ENCODE measurements around the gene TBC1D9B.

The TBC1D9B gene

GRCh38 chr5:179936976-179937681 is 29.4 kb upstream of the TBC1D9B start:
- Histone ChIP-seq H3K4me2 (ENCODE audit: low read length) (no peak overlapping the region), H3K4me3 (ENCODE audit: low read depth, low read length) (no peak overlapping the region), H3K27me3 (ENCODE audit: control insufficient read depth, insufficient read depth, low read length) (no peaks in the 10 kb centered on the region), H3K9me3 (ENCODE audit: control insufficient read depth, low read length) (no peaks in the 10 kb centered on the region), H2AFZ (no peak overlapping the region), H3K27ac (no peak overlapping the region), H3K4me1 (no peaks in the 10 kb centered on the region), H3K36me3 (ENCODE audit: control insufficient read depth, insufficient read depth, low read length) (no peaks in the 10 kb centered on the region), H3K9ac (no peak overlapping the region), H3K79me2 (no peaks in the 10 kb centered on the region)
- TF ChIP-seq CTCF (IDR thresholded peaks at IDR 0.05): no peak

- no peaks in the 10 kb centered on the region for H3K27me3 ChIP-seq (ENCODE audit: control insufficient read depth, insufficient read depth, low read length)
- H3K79me2 ChIP-seq: no peaks in the 10 kb centered on the region
- no peak overlapping the region for H3K9ac ChIP-seq
- H3K4me2 ChIP-seq (ENCODE audit: low read length): no peak overlapping the region
- TF ChIP-seq CTCF (IDR thresholded peaks at IDR 0.05): no peak
- H2AFZ ChIP-seq: no peak overlapping the region
- no peaks in the 10 kb centered on the region for H3K36me3 ChIP-seq (ENCODE audit: control insufficient read depth, insufficient read depth, low read length)
- no peak overlapping the region for H3K4me3 ChIP-seq (ENCODE audit: low read depth, low read length)
- no peaks in the 10 kb centered on the region for H3K4me1 ChIP-seq
- H3K27ac ChIP-seq: no peak overlapping the region
- H3K9me3 ChIP-seq (ENCODE audit: control insufficient read depth, low read length): no peaks in the 10 kb centered on the region
Observed at GRCh38 chr5:179930788-179931473, 23.2 kb upstream of the TBC1D9B start.

- no peaks in the 10 kb centered on the region for H3K36me3 ChIP-seq (ENCODE audit: control insufficient read depth, insufficient read depth, low read length)
- H3K4me1 ChIP-seq: no peaks in the 10 kb centered on the region
- H3K4me3 ChIP-seq (ENCODE audit: low read depth, low read length): no peak overlapping the region
- H3K27me3 ChIP-seq (ENCODE audit: control insufficient read depth, insufficient read depth, low read length): no peaks in the 10 kb centered on the region
- no peak overlapping the region for H3K27ac ChIP-seq
- H3K9ac ChIP-seq: no peak overlapping the region
- TF ChIP-seq CTCF (IDR thresholded peaks at IDR 0.05): no peak
- H3K4me2 ChIP-seq (ENCODE audit: low read length): no peak overlapping the region
- no peak overlapping the region for H2AFZ ChIP-seq
- no peaks in the 10 kb centered on the region for H3K9me3 ChIP-seq (ENCODE audit: control insufficient read depth, low read length)
- H3K79me2 ChIP-seq: no peaks in the 10 kb centered on the region
Observed at GRCh38 chr5:179927824-179928223, 20.1 kb upstream of the TBC1D9B start.

- TF ChIP-seq CTCF (IDR thresholded peaks at IDR 0.05): no peak
- Histone ChIP-seq H3K9ac (no peak overlapping the region), H3K27me3 (ENCODE audit: control insufficient read depth, insufficient read depth, low read length) (no peaks in the 10 kb centered on the region)
Observed at GRCh38 chr5:179926657-179927056, 19.0 kb upstream of the TBC1D9B start.

More at GRCh38 chr5:179926657-179927056, 19.0 kb upstream of the TBC1D9B start:
- Histone ChIP-seq H3K4me1 (no peaks in the 10 kb centered on the region), H3K36me3 (ENCODE audit: control insufficient read depth, insufficient read depth, low read length) (no peaks in the 10 kb centered on the region), H3K9me3 (ENCODE audit: control insufficient read depth, low read length) (no peaks in the 10 kb centered on the region), H3K4me2 (ENCODE audit: low read length) (no peak overlapping the region), H2AFZ (no peak overlapping the region), H3K4me3 (ENCODE audit: low read depth, low read length) (no peak overlapping the region), H3K27ac (no peak overlapping the region), H3K79me2 (no peaks in the 10 kb centered on the region)
